GM23338 (cell line): ENCODE results near the gene TSC22D1.

ENCODE experiments used
- CTCF ChIP-seq, 2 experiments: fragments of 200-600 bp in 1 of 2; sonication (generic) in 1 of 2; conservative IDR thresholded peaks; 2 replicates each; pipeline versions ENCODE4 v1.5.1 to v1.6.1; 2016 to 2017; ENCODE audit warnings: antibody characterized with exemption in 2 of 2, low read depth in 2 of 2, mild to moderate bottlenecking in 2 of 2, moderate library complexity in 1 of 2
- EZH2 ChIP-seq: fragments of 200-600 bp; sonication (generic); IDR thresholded peaks from one replicate; pipeline ENCODE4 v1.8.0; 2017; ENCODE audit warnings: antibody characterized with exemption, mild to moderate bottlenecking, low read depth; ENCODE audit not compliant: unreplicated experiment
- ZNF114 ChIP-seq: fragments of 250-450 bp; sonication (Bioruptor Pico); IDR thresholded peaks from 2 replicates; pipeline ENCODE4 v1.5.0; 2020; ENCODE audit warnings: mild to moderate bottlenecking, moderate library complexity

GRCh38 chr13:44605721-44606120 is 29.6 kb upstream of the TSC22D1 start:
- no peak for TF ChIP-seq CTCF (conservative IDR thresholded peaks at IDR 0.05; ENCODE audit: low read depth in 2 of 2)
- no peak for TF ChIP-seq EZH2
- TF ChIP-seq ZNF114 (CRISPR knock-in tag) = no peak
